K562 (cell line): ENCODE data around the gene OR51E2. TPM values are rescaled to one million over a fixed set of nuclear protein-coding genes. Genes with fewer than 3 reads are reported as not detected.

ENCODE experiments used
- ARID2 ChIP-seq: fragments of 450-650 bp; IDR thresholded peaks from 2 replicates; pipeline ENCODE4 v1.6.1; 2017; ENCODE audit warnings: antibody characterized with exemption, mild to moderate bottlenecking
- CBFB ChIP-seq: sonication (generic); formaldehyde crosslinking; IDR thresholded peaks from 2 replicates; pipeline ENCODE4 v1.4.0; 2020; ENCODE audit warnings: mild to moderate bottlenecking, missing genetic modification reagents
- DEAF1 ChIP-seq: fragments of 450-650 bp; formaldehyde crosslinking; IDR thresholded peaks from 2 replicates; pipeline ENCODE4 v1.4.0; 2020; ENCODE audit warnings: mild to moderate bottlenecking, moderate library complexity
- MYC ChIP-seq, 2 experiments: fragments of 250-450 bp in 1 of 2; sonication (Bioruptor Pico) in 1 of 2; IDR thresholded peaks; 2 replicates each; pipeline versions ENCODE4 v1.5.1 to v1.6.1; 2012 to 2021; ENCODE audit warnings: low read depth in 2 of 2, borderline replicate concordance in 1 of 2, improper control_type of control experiment in 1 of 2, low read length in 1 of 2, mild to moderate bottlenecking in 1 of 2, moderate library complexity in 1 of 2
- REST ChIP-seq, 2 experiments: fragments of 450-650 bp; formaldehyde crosslinking in 1 of 2; IDR thresholded peaks; 2 replicates each; pipeline versions ENCODE4 v1.4.0 to v1.6.1; 2014 to 2020; ENCODE audit warnings: mild to moderate bottlenecking in 2 of 2, borderline replicate concordance in 1 of 2, low read depth in 1 of 2
- SMC3 ChIP-seq: conservative IDR thresholded peaks from 2 replicates; pipeline ENCODE4 v1.6.1; 2011; ENCODE audit warnings: low read depth, low read length, improper control_type of control experiment; ENCODE audit not compliant: insufficient read depth
- ZNF224 ChIP-seq: sonication (generic); formaldehyde crosslinking; IDR thresholded peaks from 2 replicates; pipeline ENCODE4 v1.8.0; 2022; ENCODE audit warnings: mild to moderate bottlenecking, missing genetic modification reagents
- polyA plus RNA-seq, 8 experiments: library from polyadenylated mRNA; depleted of rRNA in 4 of 8; stranded (reverse) in 5 of 8; unstranded in 3 of 8; fragments of >200 nt; fragmentation: Nextera tagmentation in 2 of 8; fragmentation: Illumina TruSeq in 1 of 8; extraction: Ambion mirVana in 2 of 8; extraction: Trizol in 1 of 8; gene quantifications; 2 replicates each; pipeline versions ENCODE4 v1.2.1 to v1.2.3, GENCODE V29; 2011 to 2014; ENCODE audit warnings: inconsistent platforms in 1 of 8, missing spikeins in 1 of 8
- total RNA-seq, 7 experiments: library from RNA; depleted of rRNA in 6 of 7; stranded (reverse); fragments of >200 nt in 6 of 7; fragmentation: Illumina TruSeq in 2 of 7; extraction: Trizol in 2 of 7; gene quantifications; 2 replicates each; pipeline versions ENCODE4 v1.2.1 to v1.2.3, GENCODE V29; 2011 to 2021; ENCODE audit warnings: low replicate concordance in 1 of 7

OR51E2 gene
- total and polyA plus RNA-seq, 9 of the 15 experiments (the other 6 are each of a cell fraction or from before 2014, with no cell fraction given): not detected

GRCh38 chr11:4636962-4637661 is 60.5 kb downstream of the OR51E2 start, which contains the start of gene OR51D1 (continued):
- TF ChIP-seq REST (IDR thresholded peaks at IDR 0.05; ENCODE audit: borderline replicate concordance) (peak; percentile 82), REST (CRISPR knock-in tag; IDR thresholded peaks at IDR 0.05; ENCODE audit: low read depth) (no peak), ARID2 (peak; percentile 83), MYC (IDR thresholded peaks at IDR 0.05; ENCODE audit: low read depth, low read length) (peak; percentile 72; the same call in 1 of the 2 replicates), MYC (CRISPR knock-in tag; IDR thresholded peaks at IDR 0.05; ENCODE audit: borderline replicate concordance, low read depth) (no peak), SMC3 (peak; percentile 94), CBFB (CRISPR knock-in tag) (peak; percentile 63; the same call in 1 of the 2 replicates), ZNF224 (CRISPR knock-in tag) (no peak), DEAF1 (CRISPR knock-in tag) (peak; percentile 75; the same call in 1 of the 2 replicates)
